GM21528 (cell line): ENCODE measurements around the gene MYOZ1.
"Not testable (repeated sequence)": the region's sequence is repeated elsewhere in the genome, so short reads cannot be mapped to it uniquely, and the experiment has no call there.

Experiments
- ATAC-seq: cut with Tn5 transposase; IDR thresholded peaks from one replicate; pipeline ENCODE4 v1.9.1; 2021; ENCODE audit warnings: mild to moderate bottlenecking, moderate library complexity; ENCODE audit not compliant: unreplicated experiment, low FRiP score

Gene MYOZ1

GRCh38 chr10:73641328-73642060, at the start of gene MYOZ1:
Gene MYOZ1, minus strand, starts transcription at chr10:73641474. Its CDS starts 1,457 bp downstream, at chr10:73640017.
- no peak for ATAC-seq

- ATAC-seq: not testable (repeated sequence)
Measured at GRCh38 chr10:73690755-73691154, 49.5 kb upstream of the MYOZ1 start.

DNA sequence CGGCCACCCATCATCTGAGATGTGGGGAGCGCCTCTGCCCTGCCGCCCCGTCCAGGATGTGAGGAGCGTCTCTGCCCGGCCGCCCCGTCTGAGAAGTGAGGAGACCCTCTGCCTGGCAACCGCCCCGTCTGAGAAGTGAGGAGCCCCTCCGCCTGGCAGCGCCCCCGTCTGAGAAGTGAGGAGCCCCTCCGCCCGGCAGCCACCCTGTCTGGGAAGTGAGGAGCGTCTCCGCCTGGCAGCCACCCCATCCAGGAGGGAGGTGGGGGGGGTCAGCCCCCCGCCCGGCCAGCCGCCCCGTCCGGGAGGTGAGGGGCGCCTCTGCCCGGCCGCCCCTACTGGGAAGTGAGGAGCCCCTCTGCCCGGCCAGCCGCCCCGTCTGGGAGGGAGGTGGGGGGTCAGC, 48.3 kb upstream of the MYOZ1 start:
- not testable (repeated sequence) for ATAC-seq

DNA sequence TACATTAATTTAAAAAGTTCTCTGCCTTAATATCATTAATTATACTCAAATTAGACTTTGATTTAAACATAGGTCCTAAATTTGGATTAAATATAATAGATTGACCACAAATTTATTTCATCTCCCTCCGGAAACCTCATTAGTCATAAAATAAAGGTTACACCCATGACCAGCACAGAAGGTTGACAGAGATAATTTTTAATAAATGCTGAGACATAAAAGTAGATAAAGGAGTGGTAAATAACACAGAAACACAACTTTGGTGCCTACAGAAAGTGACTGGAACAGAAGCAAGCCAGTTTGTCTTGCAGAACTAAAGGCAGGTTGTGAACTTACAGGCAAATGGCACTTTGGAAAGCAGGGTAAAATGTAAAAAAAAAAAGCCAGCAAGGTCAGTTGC, 46.4 kb upstream of the MYOZ1 start:
- not testable (repeated sequence) for ATAC-seq

DNA sequence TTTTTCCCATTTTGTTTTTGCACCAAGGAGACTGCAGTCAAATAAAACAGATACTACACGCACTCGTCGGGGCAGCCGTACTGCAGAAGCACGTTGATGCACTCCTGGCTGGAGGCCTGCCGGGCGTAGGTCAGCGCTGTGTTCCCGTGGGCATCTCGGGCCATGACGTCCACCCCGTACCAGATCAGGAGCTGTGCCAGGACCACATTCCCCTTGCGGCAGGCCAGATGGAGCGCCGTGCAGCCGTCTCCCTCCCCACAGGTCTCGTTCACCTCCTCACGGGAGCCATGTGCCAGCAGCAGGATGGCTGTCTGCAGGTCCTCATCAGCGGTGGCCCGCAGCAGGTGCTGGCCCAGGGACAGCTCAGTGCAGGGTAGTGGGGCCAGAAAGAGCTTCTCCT, 33.3 kb upstream of the MYOZ1 start:
- ATAC-seq: not testable (repeated sequence)

DNA sequence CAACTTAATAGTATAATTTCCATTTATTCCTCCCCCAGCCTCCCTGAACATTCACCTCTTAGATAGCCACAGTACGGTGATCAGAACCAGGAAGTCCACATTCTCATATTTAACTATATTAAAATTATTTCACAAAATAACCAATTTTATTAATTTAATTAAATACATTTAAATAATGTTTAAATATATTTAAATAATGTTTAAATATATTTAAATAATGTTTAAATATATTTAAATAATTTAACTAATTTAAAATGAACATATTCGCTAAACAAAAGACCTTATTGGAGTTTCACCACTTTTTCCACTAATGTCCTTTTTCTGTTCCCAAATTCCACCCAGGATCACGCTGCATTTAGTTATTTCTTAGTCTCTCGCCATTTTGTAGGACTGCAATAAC, 27.1 kb upstream of the MYOZ1 start:
- not testable (repeated sequence) for ATAC-seq

GRCh38 chr10:73666153-73666809, 25.0 kb upstream of the MYOZ1 start:
- not testable (repeated sequence) for ATAC-seq

- ATAC-seq: not testable (repeated sequence)
Measured at GRCh38 chr10:73665581-73665980, 24.3 kb upstream of the MYOZ1 start.

- ATAC-seq: not testable (repeated sequence)
Measured at GRCh38 chr10:73664156-73665040, 23.1 kb upstream of the MYOZ1 start.

DNA sequence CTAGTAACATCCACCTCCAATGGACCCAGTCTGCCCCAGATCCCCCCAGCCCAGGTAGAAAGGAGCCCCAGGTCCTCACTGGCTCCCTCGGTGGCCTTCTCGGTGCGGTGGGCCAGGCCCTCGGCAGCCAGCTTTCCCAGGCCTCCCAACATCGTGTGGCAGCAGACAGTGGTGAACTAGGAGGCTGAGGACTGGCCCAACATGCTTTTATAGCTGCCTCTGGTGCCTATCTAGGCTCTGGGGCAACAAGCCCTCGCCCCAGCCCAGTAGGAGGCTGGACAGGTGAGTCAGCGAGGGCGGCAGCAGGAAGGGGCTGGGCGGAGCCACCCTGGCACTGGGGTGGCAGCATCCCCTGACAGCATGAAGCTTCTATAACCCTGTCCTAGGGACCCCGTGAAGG, 22.3 kb upstream of the MYOZ1 start:
- not testable (repeated sequence) for ATAC-seq

GRCh38 chr10:73662705-73663104, 21.4 kb upstream of the MYOZ1 start:
- not testable (repeated sequence) for ATAC-seq

DNA sequence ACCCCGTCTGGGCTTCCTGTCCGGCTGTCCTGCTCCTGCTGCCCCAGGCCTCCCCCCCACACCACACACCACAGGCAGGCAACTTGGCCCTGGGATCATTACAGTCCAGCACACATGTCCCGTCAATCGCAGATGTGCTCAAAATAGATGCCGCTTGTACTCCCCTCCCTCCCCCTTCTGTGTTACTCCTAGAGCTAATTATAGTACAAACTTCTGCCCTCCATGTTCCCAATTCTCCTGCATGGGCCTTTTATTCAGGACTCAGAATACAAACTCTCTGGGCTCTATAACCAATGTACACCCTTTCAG, 14.7 kb upstream of the MYOZ1 start, which contains the start of gene SYNPO2L:
Gene SYNPO2L (minus strand): TSS at position 40 of the 309 bp plus-strand sequence. CDS start 107 bp downstream, outside the sequence.
- ATAC-seq: no peak

DNA sequence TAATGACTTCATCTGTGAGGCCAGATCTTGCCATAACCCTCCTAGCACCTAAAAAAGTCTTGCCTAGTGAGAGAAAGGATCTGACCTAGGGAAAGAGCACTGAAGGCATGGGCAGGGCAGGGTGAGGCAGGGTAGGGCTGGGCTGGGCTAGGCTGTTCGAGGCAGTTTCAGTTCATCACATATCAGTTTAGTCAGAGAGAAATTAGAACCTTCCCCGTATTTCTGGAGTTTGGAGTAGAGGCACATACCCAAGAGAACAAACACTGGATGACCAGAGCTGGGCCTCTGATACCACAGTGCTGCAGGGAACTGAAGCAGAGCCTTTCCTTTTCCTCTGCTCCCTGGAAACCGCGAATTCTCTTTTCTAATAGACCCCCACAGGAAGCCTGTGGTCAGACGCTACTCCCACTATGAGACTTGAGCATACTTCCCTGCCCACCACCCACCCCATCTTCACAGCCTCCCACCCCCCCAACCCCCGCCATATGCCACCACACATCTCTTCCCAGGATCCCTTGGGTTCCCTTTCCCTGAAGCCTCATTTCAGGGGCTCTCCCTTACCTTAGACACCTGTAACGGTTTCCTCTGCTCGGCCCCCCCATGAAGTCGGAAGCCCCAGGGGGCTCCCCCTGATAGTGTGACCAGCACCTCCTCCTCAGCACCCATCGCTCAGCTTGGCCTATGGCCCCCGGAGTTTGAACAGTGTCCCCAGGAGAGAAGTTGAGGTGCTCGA, 14.1 kb upstream of the MYOZ1 start:
- no peak for ATAC-seq

DNA sequence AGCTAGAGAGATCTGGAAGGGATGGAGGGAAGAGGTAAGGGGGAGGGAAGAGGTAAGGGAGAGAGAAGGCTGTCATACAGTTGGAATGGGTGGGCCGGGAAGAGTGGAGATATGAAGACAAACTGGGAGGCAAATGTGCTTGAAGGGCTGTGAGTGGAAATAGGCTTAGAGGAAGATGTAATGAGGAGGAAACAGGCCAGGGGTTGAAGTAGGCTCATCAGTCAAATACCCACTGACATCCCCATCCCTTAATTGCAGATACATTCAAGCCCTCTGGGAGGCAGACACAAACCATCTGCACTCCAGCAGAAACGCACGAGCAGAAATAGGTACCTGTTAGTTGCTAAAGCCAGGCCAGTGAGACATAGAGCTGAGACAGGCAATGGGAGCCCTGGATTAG, 12.4 kb upstream of the MYOZ1 start:
- ATAC-seq: no peak

GRCh38 chr10:73653195-73653594, 11.9 kb upstream of the MYOZ1 start:
- ATAC-seq: no peak

DNA sequence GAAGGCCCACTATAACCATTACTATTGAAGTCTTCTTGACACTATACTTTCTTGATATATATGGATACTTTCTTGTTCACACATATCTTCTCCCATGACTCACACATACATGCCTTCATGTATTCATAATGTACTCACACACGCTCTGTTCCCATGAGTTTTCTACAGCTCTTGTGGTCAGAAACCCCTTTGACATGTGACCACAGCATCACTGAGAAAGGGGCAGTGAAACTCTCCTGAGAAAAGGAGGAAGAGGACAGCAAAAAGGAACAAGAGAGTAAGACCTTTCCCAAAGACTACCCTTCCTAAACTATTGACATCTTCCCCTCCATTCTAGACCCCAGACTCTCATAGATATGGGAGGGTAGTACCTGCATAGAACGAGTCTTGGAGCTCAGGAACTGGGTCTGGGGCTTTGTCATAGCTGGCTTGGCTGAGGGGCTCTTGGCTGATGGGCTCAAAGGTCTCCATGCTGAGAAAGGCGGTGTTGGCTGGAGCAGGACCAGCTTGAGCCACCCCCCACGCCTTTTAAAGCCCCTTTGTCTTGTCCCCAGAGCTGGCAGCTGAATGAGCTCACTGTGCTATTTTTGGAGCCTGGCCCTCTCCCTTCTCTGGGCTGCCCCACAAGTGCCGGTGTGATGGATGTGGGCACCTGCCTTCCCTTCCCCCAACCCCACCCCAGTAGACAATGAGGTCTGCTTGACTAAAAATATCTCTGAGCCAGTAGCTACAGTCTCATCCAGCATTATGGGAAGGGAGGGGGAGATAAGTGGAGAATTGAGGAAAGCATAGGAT, 9.5 kb upstream of the MYOZ1 start:
- no peak for ATAC-seq

- no peak for ATAC-seq
Measured at GRCh38 chr10:73649876-73650536, 8.7 kb upstream of the MYOZ1 start.

- no peak for ATAC-seq
Measured at GRCh38 chr10:73648975-73649829, 7.9 kb upstream of the MYOZ1 start.
